ENCODE measurements around the gene DPP6. TPM values are rescaled to one million over a fixed set of nuclear protein-coding genes. Genes with fewer than 3 reads are reported as not detected.
"Not testable (repeated sequence)": the region's sequence is repeated elsewhere in the genome, so short reads cannot be mapped to it uniquely, and the experiment has no call there.

The DPP6 gene
- total and polyA plus RNA-seq, 9 of the 15 experiments (the other 6 are each of a cell fraction or from before 2014, with no cell fraction given) = not detected

DNA sequence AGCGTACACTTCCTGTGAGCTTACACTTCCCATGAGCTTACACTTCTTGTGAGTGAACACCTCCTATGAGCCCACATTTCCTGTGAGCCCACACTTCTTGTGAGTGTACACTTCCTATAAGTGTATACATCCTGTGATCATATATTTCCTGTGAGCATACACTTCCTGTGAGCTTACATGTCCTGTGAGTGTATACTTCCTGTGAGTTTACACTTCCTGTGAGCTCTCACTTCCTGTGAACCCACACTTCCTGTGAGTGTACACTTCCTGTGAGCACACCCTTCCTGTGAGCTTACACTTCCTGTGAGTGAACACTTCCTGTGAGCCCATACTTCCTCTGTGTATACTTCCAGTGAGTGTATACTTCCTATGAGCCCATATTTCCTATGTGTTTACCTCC, 82.5 kb downstream of the DPP6 start:
- FAIRE-seq; H2AFZ ChIP-seq (ENCODE audit: low read depth, low read length); POLR2A ChIA-PET; H3K4me1 ChIP-seq (replicated peaks in 1 of 2; ENCODE audit: control insufficient read depth in 2 of 2, insufficient read depth in 2 of 2, low read length in 2 of 2); H3K9ac ChIP-seq (ENCODE audit: insufficient read depth in 1 of 2, low read depth in 2 of 2, low read length in 2 of 2); DNase-seq (ENCODE audit: extremely low read depth in 1 of 4, low spot score in 3 of 4); H3K9me1 ChIP-seq (ENCODE audit: control insufficient read depth, insufficient read depth, low read length); H3K79me2 ChIP-seq (ENCODE audit: control insufficient read depth, insufficient read depth, low read length); H3K36me3 ChIP-seq (ENCODE audit: control insufficient read depth, insufficient read depth, low read length); H3K9me3 ChIP-seq (replicated peaks; ENCODE audit: control insufficient read depth, insufficient read depth, low read depth, low read length); ATAC-seq; H3K27me3 ChIP-seq (ENCODE audit: control insufficient read depth in 2 of 2, insufficient read depth in 2 of 2, low read length in 2 of 2); intact Hi-C loops (cut with micrococcal nuclease); H4K20me1 ChIP-seq (replicated peaks; ENCODE audit: control insufficient read depth, insufficient read depth, low read length); CTCF ChIA-PET (ENCODE audit: low intra/inter-chr PET ratio); in situ Hi-C loops (cut with MboI); BruUV-seq (replicated peaks); H3K27ac ChIP-seq (ENCODE audit: extremely low read depth, low read depth, low read length); H3K4me3 ChIP-seq; H3K4me2 ChIP-seq (ENCODE audit: insufficient read depth, low read length): not testable (repeated sequence)
- no CpG with 5 or more reads among the region's 1 CpG for WGBS (ENCODE audit: insufficient coverage, low coverage, missing lambda C conversion rate)

DNA sequence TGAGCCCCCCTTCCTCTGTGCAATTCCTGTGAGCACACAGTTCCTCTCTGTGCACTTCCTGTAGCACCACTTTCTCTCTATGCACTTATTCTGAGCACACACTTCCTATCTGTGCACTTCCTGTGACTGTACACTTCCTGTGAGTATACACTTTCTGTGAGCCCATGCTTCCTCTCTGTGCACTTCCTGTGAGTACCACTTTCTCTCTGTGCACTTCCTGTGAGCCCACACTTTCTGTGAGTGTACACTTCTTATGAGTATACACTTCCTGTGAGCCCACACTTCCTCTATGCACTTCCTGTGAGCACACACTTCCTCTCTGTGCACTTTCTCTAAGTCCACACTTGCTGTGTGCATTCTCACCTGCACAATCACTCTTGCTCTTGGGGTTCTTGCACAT, 83.4 kb downstream of the DPP6 start:
- H3K9ac ChIP-seq (ENCODE audit: insufficient read depth in 1 of 2, low read depth in 2 of 2, low read length in 2 of 2); DNase-seq (ENCODE audit: extremely low read depth in 1 of 4, low spot score in 3 of 4); POLR2A ChIA-PET; H3K4me1 ChIP-seq (replicated peaks in 1 of 2; ENCODE audit: control insufficient read depth in 2 of 2, insufficient read depth in 2 of 2, low read length in 2 of 2); H3K27ac ChIP-seq (ENCODE audit: extremely low read depth, low read depth, low read length); H3K79me2 ChIP-seq (ENCODE audit: control insufficient read depth, insufficient read depth, low read length); H3K4me3 ChIP-seq; H3K36me3 ChIP-seq (ENCODE audit: control insufficient read depth, insufficient read depth, low read length); in situ Hi-C loops (cut with MboI); FAIRE-seq; H3K4me2 ChIP-seq (ENCODE audit: insufficient read depth, low read length); H3K27me3 ChIP-seq (ENCODE audit: control insufficient read depth in 2 of 2, insufficient read depth in 2 of 2, low read length in 2 of 2); intact Hi-C loops (cut with micrococcal nuclease); CTCF ChIA-PET (ENCODE audit: low intra/inter-chr PET ratio); H3K9me3 ChIP-seq (replicated peaks; ENCODE audit: control insufficient read depth, insufficient read depth, low read depth, low read length); H2AFZ ChIP-seq (ENCODE audit: low read depth, low read length); ATAC-seq; H4K20me1 ChIP-seq (replicated peaks; ENCODE audit: control insufficient read depth, insufficient read depth, low read length); H3K9me1 ChIP-seq (ENCODE audit: control insufficient read depth, insufficient read depth, low read length); BruUV-seq (replicated peaks): not testable (repeated sequence)

DNA sequence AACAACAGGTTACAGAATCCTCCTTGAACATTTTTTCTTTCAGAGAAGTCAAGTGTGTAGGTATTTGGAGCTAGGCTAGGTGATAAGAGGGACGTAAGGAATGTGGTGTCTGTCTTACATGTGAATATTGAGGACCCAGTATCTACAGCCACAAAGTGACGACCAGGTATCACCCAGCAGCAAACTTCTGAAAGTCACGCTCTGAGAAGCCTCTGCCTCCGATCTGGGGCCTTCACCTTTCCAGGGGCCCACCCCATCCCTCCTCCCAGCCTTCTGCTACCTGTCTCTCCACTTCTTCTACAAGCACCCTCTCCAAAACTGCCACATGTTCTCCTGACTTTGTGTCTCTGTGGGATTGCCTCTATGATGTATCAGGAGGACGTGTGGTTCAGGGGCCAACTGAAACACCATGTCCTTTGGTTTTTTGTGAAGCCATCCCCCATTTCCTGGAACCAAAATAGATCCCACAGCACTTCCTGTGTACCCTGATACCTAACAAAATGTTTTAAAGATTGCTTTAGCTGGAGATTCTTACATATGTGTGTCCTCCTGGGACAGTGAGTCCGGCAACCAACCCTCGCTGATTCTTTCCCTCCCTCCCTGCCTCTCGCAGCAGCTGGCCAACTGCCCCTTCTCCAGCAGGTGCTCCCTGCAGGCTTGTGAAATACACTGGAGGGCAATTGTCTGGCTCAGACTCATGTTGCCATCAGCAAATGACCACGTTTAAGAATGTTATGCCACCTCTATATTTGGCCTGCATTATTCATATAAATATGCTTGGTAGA, 93.9 kb downstream of the DPP6 start:
- BruUV-seq (replicated peaks); intact Hi-C loops (cut with micrococcal nuclease); ATAC-seq: not testable (repeated sequence)

DNA sequence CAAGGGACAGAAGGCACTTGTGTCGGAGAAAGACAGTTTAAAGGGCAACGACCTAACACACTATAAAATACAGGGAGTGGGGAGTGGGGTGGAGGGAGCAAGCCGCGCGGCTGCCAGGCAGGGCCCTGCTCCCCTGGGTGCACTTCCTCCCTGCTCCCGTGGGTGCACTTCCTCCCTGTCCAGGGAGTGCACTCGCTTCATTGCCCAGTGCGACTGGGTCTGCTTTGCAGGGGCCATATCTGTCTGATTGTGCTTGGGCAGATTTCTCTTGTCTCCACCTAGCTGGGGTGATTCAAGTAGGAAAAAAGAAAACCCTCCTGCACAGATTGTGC, 94.5 kb downstream of the DPP6 start:
- DNase-seq (ENCODE audit: extremely low read depth in 1 of 4, low spot score in 3 of 4); H4K20me1 ChIP-seq (replicated peaks; ENCODE audit: control insufficient read depth, insufficient read depth, low read length); H3K9ac ChIP-seq (ENCODE audit: insufficient read depth in 1 of 2, low read depth in 2 of 2, low read length in 2 of 2); H3K79me2 ChIP-seq (ENCODE audit: control insufficient read depth, insufficient read depth, low read length); H3K4me3 ChIP-seq; H2AFZ ChIP-seq (ENCODE audit: low read depth, low read length); H3K27ac ChIP-seq (ENCODE audit: extremely low read depth, low read depth, low read length); ATAC-seq; FAIRE-seq; H3K36me3 ChIP-seq (ENCODE audit: control insufficient read depth, insufficient read depth, low read length); BruUV-seq (replicated peaks); H3K4me1 ChIP-seq (replicated peaks in 1 of 2; ENCODE audit: control insufficient read depth in 2 of 2, insufficient read depth in 2 of 2, low read length in 2 of 2); H3K9me3 ChIP-seq (replicated peaks; ENCODE audit: control insufficient read depth, insufficient read depth, low read depth, low read length); intact Hi-C loops (cut with micrococcal nuclease); H3K9me1 ChIP-seq (ENCODE audit: control insufficient read depth, insufficient read depth, low read length); H3K4me2 ChIP-seq (ENCODE audit: insufficient read depth, low read length); CTCF ChIA-PET (ENCODE audit: low intra/inter-chr PET ratio); in situ Hi-C loops (cut with MboI): not testable (repeated sequence)
- POLR2A ChIA-PET = interaction anchor here (0.6 kb wide), 1 partner anchor 930 kb away, joined by 3 read pairs; no protein-coding TSS in a partner anchor
- H3K27me3 ChIP-seq (ENCODE audit: control insufficient read depth in 2 of 2, insufficient read depth in 2 of 2, low read length in 2 of 2) = peaks cover 0 to 17% of the 10 kb centered on the region in 2 experiments; a peak in 2 of 5 replicates
- WGBS (ENCODE audit: insufficient coverage, low coverage, missing lambda C conversion rate) = 0% methylated on average over 3 of the region's 8 CpGs

More for the DNA sequence above, 93.9 kb downstream of the DPP6 start:
- H3K4me1 ChIP-seq (replicated peaks in 1 of 2; ENCODE audit: control insufficient read depth in 2 of 2, insufficient read depth in 2 of 2, low read length in 2 of 2); H3K4me3 ChIP-seq; H3K9ac ChIP-seq (ENCODE audit: insufficient read depth in 1 of 2, low read depth in 2 of 2, low read length in 2 of 2); in situ Hi-C loops (cut with MboI); CTCF ChIA-PET (ENCODE audit: low intra/inter-chr PET ratio); H3K9me3 ChIP-seq (replicated peaks; ENCODE audit: control insufficient read depth, insufficient read depth, low read depth, low read length); H3K36me3 ChIP-seq (ENCODE audit: control insufficient read depth, insufficient read depth, low read length); H3K9me1 ChIP-seq (ENCODE audit: control insufficient read depth, insufficient read depth, low read length); DNase-seq (ENCODE audit: extremely low read depth in 1 of 4, low spot score in 3 of 4); H2AFZ ChIP-seq (ENCODE audit: low read depth, low read length); FAIRE-seq; H3K4me2 ChIP-seq (ENCODE audit: insufficient read depth, low read length); H3K27ac ChIP-seq (ENCODE audit: extremely low read depth, low read depth, low read length); H4K20me1 ChIP-seq (replicated peaks; ENCODE audit: control insufficient read depth, insufficient read depth, low read length); H3K79me2 ChIP-seq (ENCODE audit: control insufficient read depth, insufficient read depth, low read length): not testable (repeated sequence)
- 0% methylated on average over 4 of the region's 9 CpGs for WGBS (ENCODE audit: insufficient coverage, low coverage, missing lambda C conversion rate)
- H3K27me3 ChIP-seq (ENCODE audit: control insufficient read depth in 2 of 2, insufficient read depth in 2 of 2, low read length in 2 of 2) = peaks cover 0 to 11% of the 10 kb centered on the region in 2 experiments; a peak in 2 of 5 replicates
- POLR2A ChIA-PET = interaction anchor here (0.6 kb wide), 1 partner anchor 930 kb away, joined by 3 read pairs; no protein-coding TSS in a partner anchor
